Smooth muscle cell (in vitro differentiated cells): Measurements from ENCODE around the gene CPNE5. TPM values are rescaled to one million over a fixed set of nuclear protein-coding genes. Genes with fewer than 3 reads are reported as not detected.
A peak's percentile ranks its signal among the peaks of the same experiment; 100 is the strongest.

ENCODE experiments used
- DNase-seq: peaks from one replicate; lab custom pipeline; 2025; ENCODE audit not compliant: unreplicated experiment; lab: John Stamatoyannopoulos, UW
- H2AFZ ChIP-seq: fragments of 200-600 bp; sonication (generic); 2 replicates; pipeline ENCODE4 v1.6.0; 2016; ENCODE audit warnings: antibody characterized with exemption, low read depth, mild to moderate bottlenecking
- H3F3A ChIP-seq: fragments of 200-600 bp; sonication (generic); 2 replicates; pipeline ENCODE4 v1.6.0; 2017; ENCODE audit warnings: antibody characterized with exemption, low read depth
- H3K27ac ChIP-seq: fragments of 200-600 bp; sonication (generic); 2 replicates; pipeline ENCODE4 v1.5.1; 2016; ENCODE audit warnings: low read depth, mild to moderate bottlenecking
- H3K27me3 ChIP-seq: fragments of 200-600 bp; sonication (generic); 2 replicates; pipeline ENCODE4 v1.6.1; 2016; ENCODE audit warnings: low read depth, mild to moderate bottlenecking
- H3K36me3 ChIP-seq: fragments of 200-600 bp; sonication (generic); 2 replicates; pipeline ENCODE4 v1.5.1; 2016; ENCODE audit warnings: low read depth
- H3K4me1 ChIP-seq: fragments of 200-600 bp; sonication (generic); 2 replicates; pipeline ENCODE4 v1.5.1; 2016; ENCODE audit warnings: low read depth
- H3K4me2 ChIP-seq: fragments of 200-600 bp; sonication (generic); 2 replicates; pipeline ENCODE4 v1.6.0; 2016; ENCODE audit warnings: mild to moderate bottlenecking
- H3K4me3 ChIP-seq: fragments of 200-600 bp; sonication (generic); 2 replicates; pipeline ENCODE4 v1.5.1; 2016; ENCODE audit warnings: mild to moderate bottlenecking
- H3K79me2 ChIP-seq: fragments of 200-600 bp; sonication (generic); 2 replicates; pipeline ENCODE4 v1.6.0; 2016; ENCODE audit warnings: low read depth, mild to moderate bottlenecking
- H3K9ac ChIP-seq: fragments of 200-600 bp; sonication (generic); 2 replicates; pipeline ENCODE4 v1.6.0; 2016; ENCODE audit warnings: low read depth
- H3K9me3 ChIP-seq: fragments of 200-600 bp; sonication (generic); replicated peaks from 2 replicates; pipeline ENCODE4 v1.5.1; 2016; ENCODE audit warnings: low read depth
- H4K20me1 ChIP-seq: fragments of 200-600 bp; sonication (generic); 2 replicates; pipeline ENCODE4 v1.6.0; 2016; ENCODE audit warnings: low read depth
- CTCF ChIP-seq: fragments of 200-600 bp; sonication (generic); IDR thresholded peaks from 2 replicates; pipeline ENCODE4 v1.5.1; 2017; ENCODE audit warnings: borderline replicate concordance, mild to moderate bottlenecking, antibody characterized with exemption; ENCODE audit not compliant: insufficient read depth, poor library complexity, severe bottlenecking
- WGBS: methylation state at CpG from one replicate; pipeline ENCODE4 v1.1.7; 2016; ENCODE audit warnings: low lambda C conversion rate; 5-methylcytosine and 5-hydroxymethylcytosine counted together
- polyA plus RNA-seq: library from polyadenylated mRNA; unstranded; fragments of >200 nt; fragmentation: Nextera tagmentation; extraction: Ambion mirVana; gene quantifications from 2 replicates; pipeline ENCODE4 v1.2.1, GENCODE V29; 2016
- total RNA-seq: library from RNA; depleted of rRNA; stranded (reverse); fragments of >200 nt; gene quantifications from 2 replicates; pipeline ENCODE4 v1.2.3, GENCODE V29; 2014

Gene CPNE5
- total and polyA plus RNA-seq, 2 experiments from 2014 or later, result 1.0 TPM; not detected in 1

GRCh38 chr6:36827261-36828079, 11.8 kb downstream of the CPNE5 start:
- Histone ChIP-seq H3K9me3 (no peaks in the 10 kb centered on the region), H3K36me3 (no peaks in the 10 kb centered on the region), H3K4me3 (no peak overlapping the region), H3K79me2 (no peaks in the 10 kb centered on the region), H3K27me3 (no peaks in the 10 kb centered on the region), H3K9ac (peak overlapping the region; percentile 23), H3K27ac (peak overlapping the region; percentile 72), H2AFZ (no peak overlapping the region), H3K4me2 (peak overlapping the region; percentile 50), H3F3A (no peaks in the 10 kb centered on the region), H4K20me1 (no peaks in the 10 kb centered on the region), H3K4me1 (peaks cover 8% of the 10 kb centered on the region)
- DNase-seq, result no peak
- 35% methylated on average over 19 of the region's 19 CpGs for WGBS
- no peak for TF ChIP-seq CTCF

GRCh38 chr6:36826520-36827227, 12.6 kb downstream of the CPNE5 start:
- Histone ChIP-seq H3K27ac (no peak overlapping the region), H3K4me2 (peak overlapping the region; percentile 19), H4K20me1 (no peaks in the 10 kb centered on the region), H3K9me3 (no peaks in the 10 kb centered on the region), H3K4me3 (no peak overlapping the region), H3K27me3 (no peaks in the 10 kb centered on the region), H3K79me2 (no peaks in the 10 kb centered on the region), H3K9ac (no peak overlapping the region), H3K36me3 (no peaks in the 10 kb centered on the region), H2AFZ (no peak overlapping the region), H3F3A (peaks cover under 1% of the 10 kb centered on the region), H3K4me1 (peaks cover 8% of the 10 kb centered on the region)
- no peak for DNase-seq
- TF ChIP-seq CTCF, result no peak
- 95% methylated on average over 19 of the region's 19 CpGs for WGBS

- Histone ChIP-seq H3K4me3 (no peak overlapping the region), H3K27ac (no peak overlapping the region), H3K4me1 (peaks cover 15% of the 10 kb centered on the region), H3K36me3 (no peaks in the 10 kb centered on the region), H3K9ac (no peak overlapping the region), H2AFZ (no peak overlapping the region), H3F3A (peaks cover 5% of the 10 kb centered on the region), H4K20me1 (no peaks in the 10 kb centered on the region), H3K9me3 (no peaks in the 10 kb centered on the region), H3K79me2 (no peaks in the 10 kb centered on the region), H3K27me3 (no peaks in the 10 kb centered on the region), H3K4me2 (no peak overlapping the region)
- TF ChIP-seq CTCF, result no peak
- no peak for DNase-seq
- WGBS, result 90% methylated on average over 8 of the region's 8 CpGs
These were observed 13.2 kb downstream of the CPNE5 start for GRCh38 chr6:36825994-36826393.
